GM04503 (cell line): ENCODE results near the gene HS1BP3.

Experiments used
- DNase-seq: peaks from one replicate; pipeline ENCODE4 v3.0.0-alpha.2; 2012; ENCODE audit warnings: low read depth

Gene HS1BP3

GRCh38 chr2:20663196-20664070, 12.5 kb upstream of the HS1BP3 start:
- no peak for DNase-seq

GRCh38 chr2:20662308-20662937, 11.5 kb upstream of the HS1BP3 start:
- no peak for DNase-seq

GRCh38 chr2:20661421-20662307, 10.8 kb upstream of the HS1BP3 start:
- DNase-seq, result no peak

- DNase-seq, result no peak
These were observed 9.9 kb upstream of the HS1BP3 start for GRCh38 chr2:20660506-20661420.

- DNase-seq, result no peak
These were observed 6.8 kb upstream of the HS1BP3 start for GRCh38 chr2:20657522-20658235.

GRCh38 chr2:20656561-20656960, 5.7 kb upstream of the HS1BP3 start:
- no peak for DNase-seq

- DNase-seq, result no peak
These were observed 3.6 kb upstream of the HS1BP3 start for GRCh38 chr2:20654535-20654813.

GRCh38 chr2:20653695-20654534, 3.0 kb upstream of the HS1BP3 start:
- no peak for DNase-seq

- no peak for DNase-seq
These were observed 2.0 kb upstream of the HS1BP3 start for GRCh38 chr2:20652673-20653575.

GRCh38 chr2:20652141-20652540, 1.2 kb upstream of the HS1BP3 start:
- DNase-seq, result no peak

GRCh38 chr2:20651731-20652099, 817 bp upstream of the HS1BP3 start:
- DNase-seq, result no peak

- no peak for DNase-seq
These were observed 463 bp downstream of the HS1BP3 start for GRCh38 chr2:20650393-20650876.

- no peak for DNase-seq
These were observed 922 bp downstream of the HS1BP3 start for GRCh38 chr2:20649976-20650375.

- DNase-seq, result no peak
These were observed 1.3 kb downstream of the HS1BP3 start for GRCh38 chr2:20649576-20649975.

- DNase-seq, result no peak
These were observed 2.1 kb downstream of the HS1BP3 start for GRCh38 chr2:20648831-20649230.

GRCh38 chr2:20648206-20648605, 2.7 kb downstream of the HS1BP3 start:
- DNase-seq, result no peak

- no peak for DNase-seq
These were observed 3.2 kb downstream of the HS1BP3 start for GRCh38 chr2:20647738-20648137.

- no peak for DNase-seq
These were observed 3.7 kb downstream of the HS1BP3 start for GRCh38 chr2:20647211-20647610.

GRCh38 chr2:20646446-20646845, 4.5 kb downstream of the HS1BP3 start:
- no peak for DNase-seq
